Breast epithelium (tissue), 4 donors: Measurements from ENCODE around the gene FARP2. TPM values are rescaled to one million over a fixed set of nuclear protein-coding genes. Genes with fewer than 3 reads are reported as not detected.
A peak's percentile ranks its signal among the peaks of the same experiment; 100 is the strongest.

Experiments used
- DNase-seq, 2 donors: peaks; one replicate each; pipeline ENCODE4 v3.0.0-alpha.2; 2019; ENCODE audit warnings: low spot score in 2 of 2
- H3K27ac ChIP-seq, 2 donors: fragments of 200-600 bp; sonication (generic) in 1 of 2; one replicate each; pipeline ENCODE4 v1.5.1; 2016 to 2019; ENCODE audit warnings: mild to moderate bottlenecking in 1 of 2
- H3K27me3 ChIP-seq, 2 donors: fragments of 200-600 bp; sonication (generic) in 1 of 2; one replicate each; pipeline versions ENCODE4 v1.5.1 to v1.6.0; 2017 to 2019; ENCODE audit warnings: control low read depth in 1 of 2, mild to moderate bottlenecking in 1 of 2
- H3K36me3 ChIP-seq: fragments of 200-600 bp; one replicate; pipeline ENCODE4 v1.5.1; 2019
- H3K4me1 ChIP-seq, 2 donors: fragments of 200-600 bp; sonication (generic); one replicate each; pipeline ENCODE4 v1.5.1; 2016 to 2019; ENCODE audit warnings: control low read depth in 1 of 2
- H3K4me3 ChIP-seq, 3 donors: fragments of 200-600 bp; sonication (generic); 1 replicate in 2 of 3; 2 replicates in 1 of 3; pipeline ENCODE4 v1.5.1; 2016 to 2019; ENCODE audit warnings: mild to moderate bottlenecking in 3 of 3, moderate library complexity in 2 of 3
- H3K9me3 ChIP-seq, 2 donors: fragments of 200-600 bp; sonication (generic) in 1 of 2; one replicate each; pipeline ENCODE4 v1.5.1; 2016 to 2019; ENCODE audit warnings: control low read depth in 1 of 2
- CTCF ChIP-seq, 3 donors: fragments of 450-650 bp; IDR thresholded peaks; one replicate each; pipeline ENCODE4 v1.5.1; 2016 to 2017; ENCODE audit warnings: antibody characterized with exemption in 3 of 3, mild to moderate bottlenecking in 3 of 3, moderate library complexity in 3 of 3
- POLR2A ChIP-seq: fragments of 450-650 bp; IDR thresholded peaks from one replicate; pipeline ENCODE4 v1.6.1; 2016; ENCODE audit warnings: antibody characterized with exemption, mild to moderate bottlenecking, moderate library complexity
- POLR2AphosphoS5 ChIP-seq, 3 donors: sonication (generic); formaldehyde crosslinking; IDR thresholded peaks; one replicate each; pipeline ENCODE4 v1.6.1; 2017; ENCODE audit warnings: antibody characterized with exemption in 3 of 3
- intact Hi-C: fragments of 100-400 bp; cut with DNase I; formaldehyde crosslinking; loops from one replicate; pipeline ENCODE4 v1.15.1; 2023; ENCODE audit warnings: low total_unique reads
- total RNA-seq, 3 donors: library from RNA; depleted of rRNA; stranded (reverse); fragments of >200 nt; gene quantifications; one replicate each; pipeline ENCODE4 v1.1.0, GENCODE V29; 2016

Gene FARP2
- total RNA-seq, 3 donors from 2014 or later = 34.4 to 43.3 (median 40.3) TPM

- intact Hi-C loops = no loop called here
- no peaks in the 10 kb centered on the region for H3K4me1 ChIP-seq
- TF ChIP-seq POLR2AphosphoS5 (IDR thresholded peaks at IDR 0.05) (no peak), POLR2A (no peak), CTCF (IDR thresholded peaks at IDR 0.05) (no peak)
- no peaks in the 10 kb centered on the region for H3K27me3 ChIP-seq
- H3K27ac ChIP-seq = no peak overlapping the region
- H3K4me3 ChIP-seq = no peak overlapping the region
- no peaks in the 10 kb centered on the region for H3K36me3 ChIP-seq
- H3K9me3 ChIP-seq = no peaks in the 10 kb centered on the region
- no peak for DNase-seq
These were observed 145.0 kb downstream of the FARP2 start for GRCh38 chr2:241501099-241501541.

- Histone ChIP-seq H3K27me3 (no peaks in the 10 kb centered on the region), H3K36me3 (no peaks in the 10 kb centered on the region), H3K27ac (no peak overlapping the region), H3K4me1 (peaks cover 0 to 1% of the 10 kb centered on the region in 2 donors), H3K4me3 (no peak overlapping the region), H3K9me3 (no peaks in the 10 kb centered on the region)
- no peak for DNase-seq
- TF ChIP-seq POLR2A (no peak), CTCF (IDR thresholded peaks at IDR 0.05) (no peak), POLR2AphosphoS5 (IDR thresholded peaks at IDR 0.05) (no peak)
- intact Hi-C loops = no loop called here
These were observed 145.5 kb downstream of the FARP2 start for GRCh38 chr2:241501551-241501950.

GRCh38 chr2:241502281-241502680 lies 146.2 kb downstream of the FARP2 start:
- TF ChIP-seq POLR2A = no peak
- TF ChIP-seq POLR2AphosphoS5 (IDR thresholded peaks at IDR 0.05) = no peak
- TF ChIP-seq CTCF (IDR thresholded peaks at IDR 0.05) = no peak
- Histone ChIP-seq H3K4me3 (no peak overlapping the region), H3K4me1 (peaks cover 0 to 8% of the 10 kb centered on the region in 2 donors), H3K9me3 (no peaks in the 10 kb centered on the region), H3K36me3 (no peaks in the 10 kb centered on the region), H3K27me3 (no peaks in the 10 kb centered on the region), H3K27ac (no peak overlapping the region)
- DNase-seq = no peak
- intact Hi-C loops = no loop called here

GRCh38 chr2:241503776-241504392 lies 147.8 kb downstream of the FARP2 start:
- no peak for DNase-seq
- H3K27ac ChIP-seq = no peak overlapping the region
- intact Hi-C loops = no loop called here
- H3K27me3 ChIP-seq = no peaks in the 10 kb centered on the region
- TF ChIP-seq POLR2AphosphoS5 (IDR thresholded peaks at IDR 0.05) = no peak
- no peak for TF ChIP-seq CTCF (IDR thresholded peaks at IDR 0.05)
- H3K4me1 ChIP-seq = peaks cover 0 to 8% of the 10 kb centered on the region in 2 donors
- H3K4me3 ChIP-seq = no peak overlapping the region
- no peaks in the 10 kb centered on the region for H3K9me3 ChIP-seq
- H3K36me3 ChIP-seq = no peaks in the 10 kb centered on the region

- intact Hi-C loops = no loop called here
- H3K9me3 ChIP-seq = no peaks in the 10 kb centered on the region
- no peak overlapping the region for H3K27ac ChIP-seq
- peaks cover 3 to 16% of the 10 kb centered on the region in 2 donors for H3K4me1 ChIP-seq
- peak overlapping the region in 1 of 3 donors; percentile 5 for H3K4me3 ChIP-seq
- TF ChIP-seq POLR2A (no peak), POLR2AphosphoS5 (IDR thresholded peaks at IDR 0.05) (no peak), CTCF (IDR thresholded peaks at IDR 0.05) (no peak)
- H3K27me3 ChIP-seq = no peaks in the 10 kb centered on the region
- no peaks in the 10 kb centered on the region for H3K36me3 ChIP-seq
- DNase-seq = no peak
These were observed 149.1 kb downstream of the FARP2 start for GRCh38 chr2:241505086-241505780.
